Fibroblast of mammary gland (primary cell): Measurements from ENCODE around the gene CCZ1B.
"Not testable (repeated sequence)": the region's sequence is repeated elsewhere in the genome, so short reads cannot be mapped to it uniquely, and the experiment has no call there.

Experiments
- DNase-seq: peaks from one replicate; pipeline ENCODE4 v3.0.0-alpha.2; 2010; ENCODE audit warnings: low read depth
- H3K4me3 ChIP-seq: 2 replicates; pipeline ENCODE4 v1.5.1; 2011; ENCODE audit warnings: low read depth, mild to moderate bottlenecking, low read length, moderate library complexity; ENCODE audit not compliant: control insufficient read depth
- TF ChIP-seq, protein P1 (sequence below): conservative IDR thresholded peaks from 2 replicates; pipeline ENCODE4 v1.5.1; 2011; ENCODE audit warnings: low read depth, low read length, inconsistent platforms; ENCODE audit not compliant: control insufficient read depth, insufficient read depth

The CCZ1B gene

DNA sequence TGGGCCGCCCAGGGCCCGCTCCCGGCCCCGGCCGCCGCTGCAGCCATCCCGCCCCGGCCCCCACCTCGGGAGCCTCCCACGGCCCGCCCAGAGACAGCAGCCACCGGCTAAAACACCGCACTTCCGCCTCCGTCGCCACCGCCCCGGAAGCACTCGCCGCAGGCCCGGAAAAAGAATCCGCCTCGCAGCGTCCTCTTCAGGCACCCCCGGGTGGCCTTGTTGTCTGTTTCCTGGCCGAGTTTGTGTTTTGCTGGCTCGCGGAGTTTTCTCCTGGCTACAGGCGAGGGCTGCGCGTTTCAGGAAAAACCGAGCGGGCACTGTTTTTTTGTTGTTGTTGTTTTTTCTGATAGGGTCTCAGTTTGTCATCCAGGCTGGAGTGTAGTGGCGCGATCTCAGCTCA is at the start of gene CCZ1B:
Gene CCZ1B, minus strand, starts transcription at position 125 of the 400 bp plus-strand sequence. Its CDS starts 78 bp downstream, at position 47.
- peak within 1 kb of the TSS; percentile 52 for H3K4me3 ChIP-seq
- DNase-seq = peak; percentile 63
- TF ChIP-seq, protein P1, sequence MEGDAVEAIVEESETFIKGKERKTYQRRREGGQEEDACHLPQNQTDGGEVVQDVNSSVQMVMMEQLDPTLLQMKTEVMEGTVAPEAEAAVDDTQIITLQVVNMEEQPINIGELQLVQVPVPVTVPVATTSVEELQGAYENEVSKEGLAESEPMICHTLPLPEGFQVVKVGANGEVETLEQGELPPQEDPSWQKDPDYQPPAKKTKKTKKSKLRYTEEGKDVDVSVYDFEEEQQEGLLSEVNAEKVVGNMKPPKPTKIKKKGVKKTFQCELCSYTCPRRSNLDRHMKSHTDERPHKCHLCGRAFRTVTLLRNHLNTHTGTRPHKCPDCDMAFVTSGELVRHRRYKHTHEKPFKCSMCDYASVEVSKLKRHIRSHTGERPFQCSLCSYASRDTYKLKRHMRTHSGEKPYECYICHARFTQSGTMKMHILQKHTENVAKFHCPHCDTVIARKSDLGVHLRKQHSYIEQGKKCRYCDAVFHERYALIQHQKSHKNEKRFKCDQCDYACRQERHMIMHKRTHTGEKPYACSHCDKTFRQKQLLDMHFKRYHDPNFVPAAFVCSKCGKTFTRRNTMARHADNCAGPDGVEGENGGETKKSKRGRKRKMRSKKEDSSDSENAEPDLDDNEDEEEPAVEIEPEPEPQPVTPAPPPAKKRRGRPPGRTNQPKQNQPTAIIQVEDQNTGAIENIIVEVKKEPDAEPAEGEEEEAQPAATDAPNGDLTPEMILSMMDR = peak; percentile 18

DNA sequence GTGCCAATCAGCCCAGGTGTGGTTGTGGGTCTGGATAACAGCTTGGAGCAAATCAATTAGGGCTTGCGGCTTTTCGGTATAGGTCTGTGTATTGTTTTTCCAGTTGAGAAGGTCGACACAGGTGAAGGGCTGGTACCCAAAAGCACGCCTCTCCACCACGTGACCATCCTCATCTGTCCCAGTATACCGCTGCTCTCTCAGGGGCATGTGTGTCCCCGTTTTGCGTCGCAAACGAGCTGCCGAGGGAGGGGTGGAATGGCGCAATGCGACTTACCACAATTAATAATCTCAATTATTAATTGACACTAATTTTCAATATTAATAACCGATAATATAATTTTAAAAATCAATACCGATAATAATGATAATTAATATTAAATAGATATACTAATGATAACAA is 48.9 kb upstream of the CCZ1B start:
- H3K4me3 ChIP-seq, DNase-seq: not testable (repeated sequence)

DNA sequence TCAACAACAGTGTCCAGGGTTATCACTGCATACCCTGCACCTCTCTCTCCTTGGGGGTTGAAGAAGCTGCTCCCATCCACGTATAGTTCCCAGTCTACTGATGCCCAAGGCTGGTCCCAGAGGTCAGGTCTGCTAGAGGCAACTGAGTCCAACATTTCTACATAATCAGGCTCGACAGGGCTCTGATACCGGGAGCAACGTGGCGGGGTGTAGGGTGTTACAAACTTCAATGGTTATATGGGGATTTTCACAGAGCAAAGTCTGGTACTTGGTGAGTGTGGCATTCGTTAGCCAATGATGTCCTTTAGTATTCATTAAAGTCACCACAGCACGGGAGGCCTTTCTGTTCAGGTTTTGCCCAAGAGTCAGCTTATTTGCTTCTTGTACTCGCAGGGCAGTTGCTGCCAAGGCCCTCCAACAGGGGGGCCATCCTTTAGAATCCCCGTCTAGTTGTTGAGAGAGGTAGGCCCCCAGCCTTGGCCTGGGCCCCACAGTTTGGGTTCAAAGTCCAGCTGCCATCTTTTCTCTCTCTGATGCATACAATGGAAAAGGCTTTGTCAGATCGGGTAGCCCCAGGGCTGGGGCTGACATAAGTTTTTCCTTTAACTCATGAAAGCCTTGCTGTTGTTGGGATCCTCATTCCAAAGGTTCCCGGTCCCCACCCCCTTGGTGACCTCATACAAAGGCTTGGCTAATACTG is 46.3 kb upstream of the CCZ1B start:
- H3K4me3 ChIP-seq, DNase-seq: not testable (repeated sequence)

DNA sequence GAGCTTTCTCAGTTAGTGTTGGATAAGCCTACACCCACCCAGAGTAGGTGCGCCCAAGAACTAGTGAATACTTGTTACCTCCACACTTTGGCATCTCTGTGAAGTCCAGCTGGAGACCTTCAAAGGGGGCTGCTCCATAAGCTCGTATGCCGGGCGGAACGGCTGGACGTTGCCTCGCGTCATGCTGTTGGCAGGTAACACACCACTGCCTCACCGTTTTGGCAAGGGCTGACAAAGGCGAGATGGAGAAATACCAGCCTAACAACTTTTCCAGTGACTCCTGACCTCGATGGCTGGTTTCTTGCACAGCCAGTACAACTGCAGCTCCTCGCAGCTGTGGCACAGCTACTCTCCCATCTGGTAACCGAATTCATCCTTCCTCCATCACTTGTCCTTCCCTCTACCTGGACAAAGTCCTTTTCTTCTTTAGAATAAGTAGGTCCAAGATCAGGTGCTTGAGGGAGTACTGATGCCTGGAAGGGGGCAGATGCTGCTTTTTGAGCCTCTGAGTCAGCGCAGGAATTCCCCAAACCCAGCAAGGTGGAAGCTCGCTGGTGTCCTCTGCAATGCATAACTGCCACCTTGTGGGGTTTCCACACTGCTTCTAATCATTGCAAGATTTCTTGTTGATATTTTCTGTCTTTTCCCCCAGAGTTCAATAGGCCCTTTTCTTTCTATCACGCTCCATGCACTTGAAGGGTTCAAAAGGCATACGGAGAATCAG is 45.5 kb upstream of the CCZ1B start:
- not testable (repeated sequence) for H3K4me3 ChIP-seq, DNase-seq

DNA sequence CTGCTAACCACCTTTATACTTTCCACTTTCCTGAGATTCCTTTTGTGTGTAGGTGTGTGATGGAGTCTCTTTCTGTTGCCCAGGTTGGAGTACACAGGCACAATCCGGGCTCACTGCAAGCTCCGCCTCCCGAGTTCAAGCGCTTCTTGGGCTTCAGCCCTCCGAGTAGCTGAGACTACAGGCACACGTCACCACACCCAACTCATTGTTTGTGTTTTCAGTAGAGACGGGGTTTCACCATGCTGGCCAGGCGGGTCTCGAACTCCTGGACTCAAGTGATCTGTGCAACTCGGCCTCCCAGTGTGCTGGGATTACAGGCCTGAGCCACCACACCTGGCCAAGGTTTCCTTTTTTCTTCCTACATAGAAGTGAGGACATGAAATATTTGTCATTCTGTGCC is 38.7 kb upstream of the CCZ1B start:
- not testable (repeated sequence) for DNase-seq, H3K4me3 ChIP-seq

DNA sequence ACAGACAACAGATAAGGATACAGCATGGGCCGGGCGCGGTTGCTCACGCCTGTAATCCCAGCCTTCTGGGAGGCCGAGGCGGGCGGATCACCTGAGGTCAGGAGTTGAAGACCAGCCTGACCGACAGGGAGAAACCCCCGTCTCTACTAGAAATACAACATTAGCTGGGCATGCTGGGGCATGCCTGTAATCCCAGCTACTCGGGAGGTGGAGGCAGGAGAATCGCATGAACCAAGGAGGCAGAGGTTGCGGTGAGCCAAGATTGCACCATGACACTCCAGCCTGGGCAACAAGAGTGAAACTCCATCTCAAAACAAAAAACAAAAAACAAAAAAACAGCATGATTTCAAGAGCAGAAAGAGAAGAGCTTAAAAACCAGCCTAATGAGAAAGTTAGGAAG is 38.1 kb upstream of the CCZ1B start:
- not testable (repeated sequence) for H3K4me3 ChIP-seq, DNase-seq

DNA sequence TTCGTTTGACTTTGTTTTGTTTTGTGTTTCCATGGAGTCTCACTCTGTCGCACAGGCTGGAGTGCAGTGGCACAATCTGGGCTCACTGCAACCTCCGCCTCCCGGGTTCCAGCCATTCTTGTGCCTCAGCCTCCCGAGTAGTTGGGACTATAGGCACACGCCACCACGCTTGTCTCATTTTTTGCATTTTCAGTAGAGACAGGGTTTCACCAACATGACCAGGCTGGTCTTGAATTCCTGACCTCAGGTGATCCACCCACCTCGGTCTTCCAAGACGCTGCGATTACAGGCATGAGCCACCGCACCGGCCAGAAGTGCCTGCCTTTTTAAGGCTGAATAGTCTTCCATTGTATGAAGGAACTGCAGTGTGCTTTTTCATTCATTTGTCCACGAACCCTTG is 36.8 kb upstream of the CCZ1B start:
- H3K4me3 ChIP-seq, DNase-seq: not testable (repeated sequence)

DNA sequence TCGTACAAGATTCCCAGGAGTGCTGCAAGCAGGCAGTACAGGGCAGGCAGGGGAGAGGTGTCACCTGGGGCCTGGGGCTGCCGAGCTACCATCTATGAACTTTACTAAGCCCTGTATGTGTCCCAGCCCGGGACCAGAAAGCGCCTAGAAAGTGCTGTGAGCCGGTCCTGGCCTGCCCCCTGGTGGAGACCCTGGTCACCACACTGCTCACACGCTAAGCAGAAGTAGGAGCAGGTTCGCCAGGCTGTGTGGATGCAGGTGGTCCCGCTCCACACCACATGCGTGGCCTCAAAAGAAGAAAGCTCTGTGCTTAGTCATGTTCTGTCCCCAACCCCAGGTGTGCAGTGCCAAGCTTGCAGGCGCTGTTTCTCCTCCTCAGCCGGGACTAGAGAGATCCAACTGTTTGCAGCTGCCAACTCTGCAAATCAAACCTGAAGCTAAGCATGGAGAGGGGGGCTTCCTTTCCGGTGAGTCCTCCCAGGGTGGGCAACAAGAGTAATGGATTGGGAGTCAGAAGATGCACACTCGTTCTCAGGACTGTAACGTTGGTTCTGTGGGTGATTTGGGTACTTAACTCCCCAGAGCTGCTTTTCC is 31.7 kb upstream of the CCZ1B start:
- H3K4me3 ChIP-seq = not testable (repeated sequence)
- TF ChIP-seq, protein P1 = peak; percentile 49
- DNase-seq = peak; percentile 40

DNA sequence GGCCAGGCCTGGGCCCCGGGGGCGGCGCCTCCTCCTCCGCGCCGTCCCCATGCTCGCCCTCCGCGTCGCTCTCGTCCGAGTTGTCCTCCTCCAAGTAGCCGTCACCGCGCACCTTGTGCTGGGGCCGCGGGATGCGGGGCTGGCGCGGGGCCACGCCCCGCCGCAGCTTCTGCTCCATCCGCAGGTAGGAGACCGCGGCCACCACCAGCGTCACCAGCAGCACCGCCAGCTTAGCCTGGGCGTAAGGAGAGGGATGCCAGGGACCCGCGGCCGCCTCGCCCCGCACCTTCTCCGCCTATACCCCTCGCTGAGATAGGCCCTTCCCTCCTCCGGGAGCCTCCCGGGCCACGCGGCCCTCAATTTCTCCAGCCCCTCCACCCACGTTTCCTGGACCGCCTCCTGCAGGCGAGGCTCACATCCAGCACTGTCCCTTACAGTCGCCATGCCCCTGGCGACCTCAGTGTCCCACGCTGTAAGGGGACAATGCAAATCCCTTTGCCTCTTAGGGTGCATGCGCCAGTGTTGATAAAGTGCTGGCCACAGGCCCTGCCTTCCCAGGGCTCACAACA is 29.6 kb upstream of the CCZ1B start:
- H3K4me3 ChIP-seq = not testable (repeated sequence)

DNA sequence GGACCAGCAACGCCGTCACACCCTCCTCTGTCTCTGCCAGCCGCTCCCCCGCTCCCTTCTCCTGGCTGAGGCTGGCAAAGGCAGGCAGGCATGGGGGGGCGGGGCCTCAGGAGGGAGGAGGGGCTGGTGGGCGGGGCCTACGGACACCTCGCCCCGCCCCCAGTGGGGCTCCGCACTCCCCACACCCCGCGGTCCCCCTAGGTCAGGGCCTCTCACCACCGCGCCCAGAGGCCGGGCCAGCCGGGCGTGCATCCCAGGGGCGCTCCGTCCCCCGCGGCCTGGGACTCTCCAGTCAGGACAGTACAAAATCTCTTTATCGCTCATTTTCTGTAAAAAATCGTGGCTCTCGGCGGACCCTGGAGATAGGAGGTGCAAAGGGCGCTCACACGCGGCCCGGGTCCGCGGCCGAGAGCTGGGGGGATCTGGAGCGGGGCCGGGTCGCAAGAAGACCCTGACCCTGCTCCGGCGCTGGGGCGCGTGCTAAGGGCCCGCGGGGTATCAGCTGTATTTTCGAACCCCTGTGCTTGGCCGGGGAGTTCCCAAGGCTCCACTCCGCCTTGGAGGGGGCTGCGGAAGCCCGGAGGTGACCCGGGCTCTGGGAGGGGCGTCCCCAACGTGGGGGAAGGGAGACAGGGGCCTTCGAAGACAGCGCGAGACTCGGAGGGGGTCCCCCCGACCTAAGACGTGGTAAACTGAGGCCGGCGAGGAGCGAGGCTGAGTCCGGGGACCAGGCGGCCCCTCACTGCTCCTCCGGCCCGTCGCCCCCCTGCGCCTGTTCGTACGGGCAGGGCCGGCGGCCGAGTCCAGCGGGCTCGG is 28.9 kb upstream of the CCZ1B start:
- peak overlapping the region; percentile 19 for H3K4me3 ChIP-seq
- not testable (repeated sequence) for DNase-seq

More for the DNA sequence above, 29.6 kb upstream of the CCZ1B start:
- DNase-seq = not testable (repeated sequence)

DNA sequence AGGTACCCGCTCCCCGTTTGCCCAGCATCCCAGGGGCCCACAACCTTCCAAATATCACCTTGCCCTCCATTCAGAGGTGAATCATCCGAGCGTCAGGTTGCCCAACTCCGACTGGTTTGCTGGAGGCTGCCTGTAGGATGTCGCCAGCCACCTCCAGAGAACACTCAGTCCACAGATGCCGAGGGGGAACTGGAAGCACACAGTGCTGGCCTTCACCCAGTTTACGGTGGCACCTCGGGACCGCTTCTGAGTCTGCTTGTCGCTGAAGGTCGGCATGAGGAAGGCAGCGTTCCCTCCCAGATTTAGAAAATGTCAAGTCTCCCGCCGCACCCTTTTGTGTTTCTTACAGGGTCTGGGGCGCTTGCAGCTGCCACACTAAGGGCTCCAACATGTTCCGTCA is 27.6 kb upstream of the CCZ1B start:
- H3K4me3 ChIP-seq, DNase-seq: not testable (repeated sequence)

DNA sequence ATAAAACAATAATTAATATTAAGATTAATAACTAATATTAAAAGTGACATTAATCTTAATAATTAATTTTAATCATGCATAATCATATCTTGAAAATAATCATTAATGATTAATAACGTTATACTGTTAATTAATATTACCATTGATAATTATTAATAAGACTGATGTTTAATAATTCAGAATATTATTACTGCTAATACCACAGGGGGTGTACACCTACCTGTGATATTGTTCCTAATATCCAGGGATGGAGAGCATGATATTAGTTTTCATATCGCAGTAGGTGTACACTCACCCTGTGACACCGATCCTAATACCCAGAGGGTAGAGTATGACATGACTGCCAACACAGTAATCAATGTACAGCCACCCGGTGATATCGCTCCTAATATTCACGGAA is 23.1 kb upstream of the CCZ1B start:
- not testable (repeated sequence) for H3K4me3 ChIP-seq, DNase-seq

DNA sequence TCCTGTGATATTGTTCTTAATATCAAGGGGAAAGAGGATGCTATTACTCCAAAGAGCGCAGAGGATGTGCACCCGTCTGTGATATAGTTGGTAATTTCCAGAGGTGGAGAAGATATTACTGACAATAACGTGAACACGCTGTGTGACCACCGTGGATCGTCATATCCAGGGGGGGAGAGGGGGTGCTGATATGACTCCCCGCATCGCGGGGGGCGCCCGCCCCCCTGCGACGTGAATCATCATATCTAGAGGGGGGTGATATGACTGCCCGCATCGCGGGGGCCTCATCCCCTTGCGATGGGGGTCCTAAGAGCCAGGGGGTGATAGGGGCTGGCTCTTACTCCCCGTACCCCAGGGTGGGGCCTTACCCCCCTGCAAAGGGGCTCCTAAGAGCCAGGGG is 21.7 kb upstream of the CCZ1B start:
- not testable (repeated sequence) for H3K4me3 ChIP-seq, DNase-seq

DNA sequence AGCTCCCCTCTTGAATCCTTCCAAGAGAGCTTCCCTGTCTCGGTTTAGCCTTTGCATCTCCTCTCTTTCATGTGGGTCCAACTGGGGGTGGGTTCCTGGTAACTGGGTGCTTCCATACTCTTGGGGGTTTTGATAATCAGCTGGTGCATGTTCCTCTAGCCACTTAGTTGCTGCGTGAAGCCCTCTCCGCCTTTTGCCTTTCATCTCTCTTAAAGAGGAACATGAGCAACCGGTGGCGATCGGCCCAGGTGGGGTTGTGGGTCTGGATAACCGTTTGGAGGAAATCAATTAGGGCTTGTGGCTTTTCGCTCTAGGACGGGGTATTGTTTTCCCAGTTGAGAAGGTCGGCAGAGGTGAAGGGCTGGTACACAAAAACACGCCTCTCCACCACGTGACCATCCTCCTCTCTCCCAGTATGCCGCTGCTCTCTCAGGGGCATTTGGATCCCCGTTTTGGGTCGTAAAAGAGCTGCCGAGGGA is 19.9 kb upstream of the CCZ1B start:
- not testable (repeated sequence) for H3K4me3 ChIP-seq

DNA sequence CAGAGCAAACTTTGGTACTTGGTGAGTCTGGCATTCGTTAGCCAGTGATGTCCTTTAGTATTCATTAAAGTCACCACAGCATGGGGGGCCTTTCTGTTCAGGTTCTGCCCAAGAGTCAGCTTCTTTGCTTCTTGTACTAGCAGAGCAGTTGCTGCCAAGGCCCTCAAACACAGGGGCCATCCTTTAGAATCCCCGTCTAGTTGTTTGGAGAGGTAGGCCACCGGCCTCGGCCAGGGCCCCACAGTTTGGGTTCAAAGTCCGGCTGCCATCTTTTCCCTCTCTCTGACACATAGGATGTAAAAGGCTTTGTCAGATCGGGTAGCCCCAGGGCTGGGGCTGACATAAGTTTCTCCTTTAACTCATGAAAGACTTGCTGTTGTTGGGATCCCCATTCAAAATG is 17.6 kb upstream of the CCZ1B start:
- not testable (repeated sequence) for H3K4me3 ChIP-seq

More for the DNA sequence above, 19.9 kb upstream of the CCZ1B start:
- not testable (repeated sequence) for DNase-seq

More for the DNA sequence above, 17.6 kb upstream of the CCZ1B start:
- DNase-seq = not testable (repeated sequence)
